ENCODE data around the gene CREBBP.

Gene CREBBP

DNA sequence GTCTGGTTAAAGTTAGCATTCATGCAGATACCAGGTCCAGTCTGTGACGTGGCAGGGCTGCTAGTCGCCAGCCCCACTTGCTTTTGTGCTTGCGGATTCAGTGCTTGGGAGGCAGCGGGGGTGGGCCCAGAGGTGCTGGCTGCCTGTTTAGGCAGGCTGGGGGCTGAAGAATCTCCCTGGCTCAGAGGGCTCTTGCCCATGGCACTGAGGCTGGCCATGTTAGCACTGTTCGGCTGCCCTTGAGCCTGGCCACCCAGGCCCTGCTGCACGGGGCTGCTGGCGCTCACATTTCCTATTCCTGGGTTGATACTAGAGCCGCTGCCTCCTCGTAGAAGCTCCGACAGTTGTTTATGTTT, 30.0 kb downstream of the CREBBP start:
- no peak overlapping the region for H3K27ac ChIP-seq (ENCODE audit: low read length)

GRCh38 chr16:3849751-3850543, 30.6 kb downstream of the CREBBP start:
- Histone ChIP-seq H3K9me3 (ENCODE audit: control insufficient read depth in 1 of 2, low read length in 2 of 2) (no peaks in the 10 kb centered on the region), H3K4me1 (ENCODE audit: control insufficient read depth in 1 of 2, insufficient read depth in 2 of 2, low read length in 2 of 2) (peaks cover 12 to 54% of the 10 kb centered on the region in 2 donors), H3K27me3 (ENCODE audit: low read depth, low read length) (no peaks in the 10 kb centered on the region), H3K27ac (ENCODE audit: low read length) (no peak overlapping the region), H3K36me3 (ENCODE audit: control insufficient read depth in 1 of 2, insufficient read depth in 2 of 2, low read length in 2 of 2) (peaks cover 18 to 21% of the 10 kb centered on the region in 2 donors), H3K4me3 (ENCODE audit: low read depth in 1 of 2, low read length in 2 of 2) (no peak overlapping the region)

More for the DNA sequence above, 30.0 kb downstream of the CREBBP start:
- H3K27me3 ChIP-seq (ENCODE audit: low read depth, low read length) = no peaks in the 10 kb centered on the region
- no peaks in the 10 kb centered on the region for H3K9me3 ChIP-seq (ENCODE audit: control insufficient read depth in 1 of 2, low read length in 2 of 2)
- peaks cover 12 to 59% of the 10 kb centered on the region in 2 donors for H3K4me1 ChIP-seq (ENCODE audit: control insufficient read depth in 1 of 2, insufficient read depth in 2 of 2, low read length in 2 of 2)
- H3K36me3 ChIP-seq (ENCODE audit: control insufficient read depth in 1 of 2, insufficient read depth in 2 of 2, low read length in 2 of 2) = peaks cover 18 to 21% of the 10 kb centered on the region in 2 donors
- H3K4me3 ChIP-seq (ENCODE audit: low read depth in 1 of 2, low read length in 2 of 2) = no peak overlapping the region

GRCh38 chr16:3846595-3847091, 33.9 kb downstream of the CREBBP start:
- Histone ChIP-seq H3K4me3 (ENCODE audit: low read depth in 1 of 2, low read length in 2 of 2) (no peak overlapping the region), H3K27ac (ENCODE audit: low read length) (no peak overlapping the region), H3K27me3 (ENCODE audit: low read depth, low read length) (no peaks in the 10 kb centered on the region), H3K36me3 (ENCODE audit: control insufficient read depth in 1 of 2, insufficient read depth in 2 of 2, low read length in 2 of 2) (peaks cover 18 to 21% of the 10 kb centered on the region in 2 donors), H3K9me3 (ENCODE audit: control insufficient read depth in 1 of 2, low read length in 2 of 2) (no peaks in the 10 kb centered on the region), H3K4me1 (ENCODE audit: control insufficient read depth in 1 of 2, insufficient read depth in 2 of 2, low read length in 2 of 2) (peaks cover 11 to 49% of the 10 kb centered on the region in 2 donors)

- peaks cover 11 to 53% of the 10 kb centered on the region in 2 donors for H3K4me1 ChIP-seq (ENCODE audit: control insufficient read depth in 1 of 2, insufficient read depth in 2 of 2, low read length in 2 of 2)
- H3K27ac ChIP-seq (ENCODE audit: low read length) = no peak overlapping the region
- no peaks in the 10 kb centered on the region for H3K9me3 ChIP-seq (ENCODE audit: control insufficient read depth in 1 of 2, low read length in 2 of 2)
- H3K27me3 ChIP-seq (ENCODE audit: low read depth, low read length) = no peaks in the 10 kb centered on the region
- peaks cover 18 to 21% of the 10 kb centered on the region in 2 donors for H3K36me3 ChIP-seq (ENCODE audit: control insufficient read depth in 1 of 2, insufficient read depth in 2 of 2, low read length in 2 of 2)
- H3K4me3 ChIP-seq (ENCODE audit: low read depth in 1 of 2, low read length in 2 of 2) = no peak overlapping the region
Observed at GRCh38 chr16:3846087-3846486, 34.4 kb downstream of the CREBBP start.

DNA sequence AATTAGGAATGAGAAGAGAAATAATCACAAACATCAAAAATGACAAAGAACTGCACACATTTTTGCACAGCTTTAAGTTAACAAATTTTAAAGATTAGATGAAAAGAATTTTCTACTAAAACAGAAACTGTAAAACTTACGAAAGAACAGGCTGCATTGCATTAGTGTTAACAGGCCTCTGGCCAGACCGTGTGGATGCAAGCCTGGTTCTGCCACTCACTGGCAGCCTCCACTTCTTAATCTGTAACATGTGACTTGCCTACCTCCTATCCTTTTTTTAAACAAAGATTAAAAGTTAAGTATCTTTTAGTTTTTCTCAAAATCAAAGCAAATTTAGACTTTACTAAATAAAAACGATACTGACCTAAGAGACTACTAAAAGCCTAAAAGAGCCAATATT, 37.5 kb downstream of the CREBBP start:
- peaks cover 5 to 31% of the 10 kb centered on the region in 2 donors for H3K4me1 ChIP-seq (ENCODE audit: control insufficient read depth in 1 of 2, insufficient read depth in 2 of 2, low read length in 2 of 2)
- peaks cover 4 to 10% of the 10 kb centered on the region in 2 donors for H3K36me3 ChIP-seq (ENCODE audit: control insufficient read depth in 1 of 2, insufficient read depth in 2 of 2, low read length in 2 of 2)
- no peak overlapping the region for H3K27ac ChIP-seq (ENCODE audit: low read length)
- no peaks in the 10 kb centered on the region for H3K27me3 ChIP-seq (ENCODE audit: low read depth, low read length)
- H3K4me3 ChIP-seq (ENCODE audit: low read depth in 1 of 2, low read length in 2 of 2) = no peak overlapping the region
- H3K9me3 ChIP-seq (ENCODE audit: control insufficient read depth in 1 of 2, low read length in 2 of 2) = no peaks in the 10 kb centered on the region

DNA sequence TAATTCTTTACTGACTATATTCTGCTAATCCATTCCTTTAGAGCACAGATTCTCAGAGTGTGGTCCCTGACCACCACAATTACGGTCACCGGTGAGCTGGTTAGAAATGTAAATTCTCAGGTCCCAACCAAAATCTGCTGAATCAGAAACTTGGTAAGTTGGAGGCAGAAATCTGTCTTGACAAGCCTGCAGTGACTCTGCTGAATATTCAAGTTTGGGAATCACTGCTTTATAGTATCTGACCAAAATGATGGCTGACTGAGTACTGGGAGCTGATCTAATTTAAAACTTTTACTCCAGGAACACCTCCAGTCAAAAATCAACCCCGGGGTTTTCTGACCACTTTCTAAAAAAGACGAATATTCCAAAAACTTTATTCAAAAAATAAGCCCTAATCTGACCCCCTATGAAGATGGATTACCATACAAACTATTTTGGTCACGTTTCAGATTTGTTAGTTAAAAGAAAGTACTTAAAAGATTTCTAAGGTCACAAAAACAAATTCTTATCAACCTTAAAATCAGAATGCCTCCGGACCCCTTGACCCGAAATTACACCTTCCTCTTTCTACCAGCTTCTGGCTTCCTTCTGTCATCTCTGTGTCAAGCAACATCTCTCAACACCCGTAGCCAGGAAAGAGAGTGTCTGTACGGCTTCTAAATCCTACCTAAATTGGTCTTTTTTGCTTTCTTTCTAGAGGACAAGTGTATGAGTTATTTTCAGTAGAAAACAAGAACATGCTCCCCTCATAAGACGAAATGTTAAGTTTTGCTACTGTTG, 38.6 kb downstream of the CREBBP start:
- H3K4me3 ChIP-seq (ENCODE audit: low read depth in 1 of 2, low read length in 2 of 2) = no peak overlapping the region
- peaks cover 5 to 27% of the 10 kb centered on the region in 2 donors for H3K4me1 ChIP-seq (ENCODE audit: control insufficient read depth in 1 of 2, insufficient read depth in 2 of 2, low read length in 2 of 2)
- peaks cover 0 to 5% of the 10 kb centered on the region in 2 donors for H3K36me3 ChIP-seq (ENCODE audit: control insufficient read depth in 1 of 2, insufficient read depth in 2 of 2, low read length in 2 of 2)
- no peak overlapping the region for H3K27ac ChIP-seq (ENCODE audit: low read length)
- H3K27me3 ChIP-seq (ENCODE audit: low read depth, low read length) = no peaks in the 10 kb centered on the region
- no peaks in the 10 kb centered on the region for H3K9me3 ChIP-seq (ENCODE audit: control insufficient read depth in 1 of 2, low read length in 2 of 2)

- no peaks in the 10 kb centered on the region for H3K27me3 ChIP-seq (ENCODE audit: low read depth, low read length)
- no peak overlapping the region for H3K27ac ChIP-seq (ENCODE audit: low read length)
- no peaks in the 10 kb centered on the region for H3K9me3 ChIP-seq (ENCODE audit: control insufficient read depth in 1 of 2, low read length in 2 of 2)
- H3K4me3 ChIP-seq (ENCODE audit: low read depth in 1 of 2, low read length in 2 of 2) = no peak overlapping the region
- H3K36me3 ChIP-seq (ENCODE audit: control insufficient read depth in 1 of 2, insufficient read depth in 2 of 2, low read length in 2 of 2) = no peaks in the 10 kb centered on the region
- H3K4me1 ChIP-seq (ENCODE audit: control insufficient read depth in 1 of 2, insufficient read depth in 2 of 2, low read length in 2 of 2) = peaks cover 5 to 26% of the 10 kb centered on the region in 2 donors
Observed at GRCh38 chr16:3839402-3840184, 40.9 kb downstream of the CREBBP start.

DNA sequence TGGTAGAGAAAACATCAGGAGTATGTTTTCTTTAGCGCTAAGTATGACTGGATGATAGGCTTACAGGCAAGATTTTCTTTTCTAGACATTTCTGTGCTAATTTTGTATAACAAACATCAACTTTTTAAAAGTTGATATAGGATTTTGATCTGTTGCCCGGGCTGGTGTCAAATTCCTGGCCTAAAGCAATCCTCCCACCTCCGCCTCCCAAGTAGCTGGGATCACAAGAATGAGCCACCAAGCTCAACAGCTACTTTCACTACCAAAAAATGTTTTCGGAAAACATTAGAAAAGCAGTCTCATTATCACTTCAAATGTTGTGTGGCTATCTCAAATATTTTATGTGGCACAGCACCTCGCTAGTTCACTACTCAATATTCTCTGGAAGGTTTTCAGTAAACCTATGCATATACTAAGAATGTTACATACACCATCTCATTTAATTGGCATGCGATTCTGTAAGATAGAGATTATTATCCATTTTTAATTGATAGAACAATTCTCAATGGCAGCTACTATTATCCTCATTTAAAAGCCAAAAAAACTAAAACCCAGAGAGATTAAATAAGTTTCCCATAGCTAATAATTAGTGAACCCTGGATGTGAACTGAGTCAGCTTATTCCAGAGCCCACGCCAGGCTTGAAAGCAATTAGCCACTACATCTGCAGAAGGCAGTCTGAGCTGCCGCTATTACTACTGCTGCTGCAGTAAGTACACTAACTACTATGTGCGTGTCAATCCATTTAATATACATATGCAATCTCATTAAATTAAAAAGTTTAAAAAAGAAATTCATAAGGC, 41.7 kb downstream of the CREBBP start:
- Histone ChIP-seq H3K4me1 (ENCODE audit: control insufficient read depth in 1 of 2, insufficient read depth in 2 of 2, low read length in 2 of 2) (peaks cover 5 to 26% of the 10 kb centered on the region in 2 donors), H3K27ac (ENCODE audit: low read length) (no peak overlapping the region), H3K36me3 (ENCODE audit: control insufficient read depth in 1 of 2, insufficient read depth in 2 of 2, low read length in 2 of 2) (no peaks in the 10 kb centered on the region), H3K4me3 (ENCODE audit: low read depth in 1 of 2, low read length in 2 of 2) (no peak overlapping the region), H3K27me3 (ENCODE audit: low read depth, low read length) (no peaks in the 10 kb centered on the region), H3K9me3 (ENCODE audit: control insufficient read depth in 1 of 2, low read length in 2 of 2) (no peaks in the 10 kb centered on the region)

- Histone ChIP-seq H3K36me3 (ENCODE audit: control insufficient read depth in 1 of 2, insufficient read depth in 2 of 2, low read length in 2 of 2) (no peaks in the 10 kb centered on the region), H3K9me3 (ENCODE audit: control insufficient read depth in 1 of 2, low read length in 2 of 2) (no peaks in the 10 kb centered on the region), H3K4me1 (ENCODE audit: control insufficient read depth in 1 of 2, insufficient read depth in 2 of 2, low read length in 2 of 2) (peaks cover 5 to 22% of the 10 kb centered on the region in 2 donors), H3K27ac (ENCODE audit: low read length) (no peak overlapping the region), H3K27me3 (ENCODE audit: low read depth, low read length) (no peaks in the 10 kb centered on the region), H3K4me3 (ENCODE audit: low read depth in 1 of 2, low read length in 2 of 2) (no peak overlapping the region)
Observed at GRCh38 chr16:3837851-3838586, 42.5 kb downstream of the CREBBP start.

DNA sequence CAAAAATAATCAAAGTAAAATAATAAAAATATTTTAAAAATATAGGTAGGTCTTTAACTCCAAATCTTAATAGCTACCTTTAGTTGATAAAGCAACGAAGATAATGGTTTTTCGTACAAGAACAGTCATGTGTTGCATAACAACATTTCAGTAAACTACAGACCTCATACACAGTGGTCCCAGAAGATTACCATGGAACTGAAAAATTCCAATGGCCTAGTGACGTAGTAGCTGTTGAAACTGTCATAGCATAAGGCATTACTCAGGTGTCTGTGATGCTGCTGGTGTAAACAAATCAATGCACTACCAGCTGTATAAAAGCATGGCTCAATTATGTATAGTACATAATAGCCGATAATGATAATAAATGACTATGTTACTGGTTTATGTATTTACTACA, 43.9 kb downstream of the CREBBP start:
- Histone ChIP-seq H3K4me3 (ENCODE audit: low read depth in 1 of 2, low read length in 2 of 2) (no peak overlapping the region), H3K4me1 (ENCODE audit: control insufficient read depth in 1 of 2, insufficient read depth in 2 of 2, low read length in 2 of 2) (peaks cover 0 to 11% of the 10 kb centered on the region in 2 donors), H3K9me3 (ENCODE audit: control insufficient read depth in 1 of 2, low read length in 2 of 2) (peaks cover 3 to 4% of the 10 kb centered on the region in 2 donors), H3K27ac (ENCODE audit: low read length) (no peak overlapping the region), H3K27me3 (ENCODE audit: low read depth, low read length) (no peaks in the 10 kb centered on the region), H3K36me3 (ENCODE audit: control insufficient read depth in 1 of 2, insufficient read depth in 2 of 2, low read length in 2 of 2) (no peaks in the 10 kb centered on the region)
